Right cardiac atrium (tissue), 5 donors: ENCODE results near the gene SCGB1D2. TPM values are rescaled to one million over a fixed set of nuclear protein-coding genes. Genes with fewer than 3 reads are reported as not detected.

Experiments
- ATAC-seq, 2 donors: fragments of 200-7000 bp; cut with Tn5 transposase; one replicate each; pipeline versions ENCODE4 v1.8.0 to v1.9.1; 2020; ENCODE audit warnings: moderate library complexity in 2 of 2, mild to moderate bottlenecking in 1 of 2
- DNase-seq, 3 donors: peaks; one replicate each; pipeline ENCODE4 v3.0.0-alpha.2; 2020
- H3K27ac ChIP-seq: one replicate; pipeline ENCODE4 v1.5.1; 2013; ENCODE audit warnings: mild to moderate bottlenecking, low read length, control low read depth, moderate library complexity
- H3K27me3 ChIP-seq: one replicate; pipeline ENCODE4 v1.6.1; 2013; ENCODE audit not compliant: control insufficient read depth, insufficient read depth
- H3K4me1 ChIP-seq: one replicate; pipeline ENCODE4 v1.6.1; 2013; ENCODE audit warnings: low read length; ENCODE audit not compliant: control insufficient read depth, insufficient read depth
- H3K4me3 ChIP-seq: one replicate; pipeline ENCODE4 v1.5.1; 2013; ENCODE audit warnings: low read length, control low read depth
- H3K9me3 ChIP-seq: one replicate; pipeline ENCODE4 v1.6.1; 2013; ENCODE audit warnings: low read length; ENCODE audit not compliant: control insufficient read depth
- WGBS: extraction: QIAGEN DNeasy Blood & Tissue Kit; methylation state at CpG from one replicate; pipeline ENCODE4 v1.1.7; 2013; 5-methylcytosine and 5-hydroxymethylcytosine counted together
- intact Hi-C, 4 donors: fragments of 100-400 bp; cut with DNase I; formaldehyde crosslinking; loops; one replicate each; pipeline versions ENCODE4 v1.11.0 to v1.14.0; 2022 to 2023
- polyA plus RNA-seq: library from polyadenylated mRNA; stranded (reverse); fragments of 200-250 nt; gene quantifications from one replicate; pipeline ENCODE4 v1.2.3, GENCODE V29; 2013
- total RNA-seq, 4 donors: library from RNA; stranded (reverse); fragmentation: NEBNext Ultra II Directional; extraction: Animal tissue kit (Norgen Biotek cat#: 25700); gene quantifications; one replicate each; pipeline ENCODE4 v1.2.1, GENCODE V29; 2021
- donor health status: healthy with polysubstance abuse.
- donor health status: DM: no; HTN: yes; CAD: no.
- donor health status: DM: no; HTN: no; CAD: no.
- donor health status: DM: no; HTN: yes; CAD: no; lungs with severe emphysema.
- donor health status: DM: yes; HTN: yes; CAD: no.

Gene SCGB1D2
- total and polyA plus RNA-seq, 5 donors: 0.94 to 1.2 TPM; not detected in 3

DNA sequence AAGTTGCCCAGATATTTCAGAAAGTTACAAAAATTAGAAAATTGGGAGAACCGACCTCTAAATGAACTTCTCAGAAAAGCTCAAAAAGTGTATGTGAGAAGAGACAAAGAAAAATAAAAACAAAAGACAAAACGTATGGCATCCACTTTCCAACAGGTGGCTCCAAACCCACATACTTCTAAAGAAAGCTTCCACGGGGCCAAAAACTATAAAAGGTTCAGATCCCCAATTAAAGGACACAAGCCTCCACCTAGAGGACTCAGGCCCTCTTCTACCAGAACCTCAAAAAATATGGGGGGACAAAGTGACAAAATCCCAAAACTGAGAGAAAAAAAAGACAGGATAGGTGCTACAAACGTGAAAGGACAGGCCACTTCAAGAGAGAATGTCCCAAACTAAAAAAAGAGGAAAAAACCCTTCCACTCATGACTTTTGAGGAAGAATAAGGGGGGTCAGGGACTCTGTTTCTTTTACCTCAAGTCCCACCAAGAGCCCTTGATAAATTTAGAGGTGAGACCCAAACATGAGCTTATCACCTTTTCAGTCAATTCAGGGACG is 24.8 kb upstream of the SCGB1D2 start:
- Histone ChIP-seq H3K4me3 (no peak overlapping the region), H3K27me3 (no peaks in the 10 kb centered on the region), H3K27ac (no peak overlapping the region), H3K9me3 (peaks cover 2% of the 10 kb centered on the region), H3K4me1 (no peaks in the 10 kb centered on the region)
- DNase-seq (no peak), ATAC-seq (no peak)
- WGBS: 44% methylated on average over 5 of the region's 5 CpGs
- intact Hi-C loops: no loop called here

DNA sequence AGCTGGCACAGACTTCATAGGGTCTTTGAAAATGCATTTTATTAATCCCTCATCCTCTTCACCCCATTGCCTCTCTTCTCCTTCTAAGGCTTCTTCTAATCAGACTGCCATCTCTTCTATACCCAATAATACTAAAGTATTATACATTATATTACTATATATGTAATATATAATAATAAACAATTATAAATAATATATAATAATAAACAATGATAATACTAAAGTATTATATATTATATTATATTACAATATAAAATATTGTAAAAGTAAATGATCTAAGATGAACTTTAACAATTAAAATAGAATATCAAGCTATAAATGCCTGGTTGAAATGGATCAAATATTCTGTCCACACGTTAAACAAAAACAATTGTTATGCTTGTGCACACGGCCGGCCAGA is 20.5 kb upstream of the SCGB1D2 start:
- no peak for DNase-seq
- Histone ChIP-seq H3K9me3 (peaks cover 2% of the 10 kb centered on the region), H3K27ac (no peak overlapping the region), H3K27me3 (no peaks in the 10 kb centered on the region), H3K4me3 (no peak overlapping the region), H3K4me1 (no peaks in the 10 kb centered on the region)
- no peak for ATAC-seq
- intact Hi-C loops: no loop called here
- 93% methylated on average over 3 of the region's 3 CpGs for WGBS

- H3K27me3 ChIP-seq: no peaks in the 10 kb centered on the region
- no peak overlapping the region for H3K4me3 ChIP-seq
- H3K27ac ChIP-seq: no peak overlapping the region
- H3K9me3 ChIP-seq: peaks cover 2% of the 10 kb centered on the region
- intact Hi-C loops: no loop called here
- no peak for DNase-seq
- ATAC-seq: no peak
- H3K4me1 ChIP-seq: no peaks in the 10 kb centered on the region
Observed at GRCh38 chr11:62223095-62223494, 18.9 kb upstream of the SCGB1D2 start.

DNA sequence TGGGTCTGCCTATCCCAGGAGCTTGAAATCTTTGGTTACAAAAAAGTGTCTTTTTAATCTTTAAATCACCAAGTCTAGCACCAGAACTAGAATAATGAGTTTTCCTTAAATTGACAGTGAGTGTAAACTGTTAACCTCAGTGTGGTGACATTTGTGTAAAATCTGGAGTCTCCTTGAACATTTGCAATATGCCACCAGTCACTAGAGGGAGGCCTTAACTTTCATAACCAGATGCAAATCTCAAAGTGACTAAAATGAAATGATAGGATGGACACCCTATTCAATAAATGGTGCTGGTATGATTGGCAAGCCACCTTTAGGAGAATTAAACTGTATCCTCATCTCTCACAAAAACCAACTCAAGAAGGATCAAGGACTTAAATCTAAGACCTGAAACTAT is 8.3 kb upstream of the SCGB1D2 start:
- Histone ChIP-seq H3K27me3 (no peaks in the 10 kb centered on the region), H3K9me3 (no peaks in the 10 kb centered on the region), H3K4me3 (no peak overlapping the region), H3K27ac (no peak overlapping the region), H3K4me1 (no peaks in the 10 kb centered on the region)
- DNase-seq (no peak), ATAC-seq (no peak)
- intact Hi-C loops: no loop called here

- DNase-seq (no peak), ATAC-seq (no peak)
- no peak overlapping the region for H3K27ac ChIP-seq
- no peaks in the 10 kb centered on the region for H3K4me1 ChIP-seq
- intact Hi-C loops: no loop called here
- no peaks in the 10 kb centered on the region for H3K9me3 ChIP-seq
- no peaks in the 10 kb centered on the region for H3K27me3 ChIP-seq
- no peak overlapping the region for H3K4me3 ChIP-seq
- WGBS: 70% methylated on average over 2 of the region's 2 CpGs
Observed at GRCh38 chr11:62236187-62236586, 5.9 kb upstream of the SCGB1D2 start.

DNA sequence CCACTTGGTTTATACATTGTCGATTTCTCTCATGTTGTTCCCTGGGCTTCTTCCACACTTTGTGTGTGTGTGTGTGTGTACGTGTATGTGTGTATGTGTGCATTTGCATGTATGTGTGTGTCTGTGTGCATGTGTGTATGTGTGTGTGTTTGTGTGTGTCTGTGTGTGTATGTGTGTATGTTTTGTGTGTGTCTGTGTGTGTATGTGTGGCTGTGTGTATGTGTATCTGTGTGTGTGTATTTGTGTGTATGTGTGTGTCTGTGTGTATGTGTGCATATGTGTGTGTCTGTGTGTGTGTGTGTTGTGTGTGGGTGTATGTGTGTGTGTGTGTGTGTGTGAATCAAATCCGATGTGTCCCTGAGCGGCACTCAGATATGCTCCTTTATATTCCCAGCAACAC is 4.5 kb upstream of the SCGB1D2 start:
- Histone ChIP-seq H3K27me3 (no peaks in the 10 kb centered on the region), H3K4me1 (no peaks in the 10 kb centered on the region), H3K27ac (no peak overlapping the region), H3K4me3 (no peak overlapping the region), H3K9me3 (no peaks in the 10 kb centered on the region)
- ATAC-seq (no peak), DNase-seq (no peak)
- WGBS: 69% methylated on average over 4 of the region's 4 CpGs
- intact Hi-C loops: no loop called here

GRCh38 chr11:62238151-62238550 is 3.9 kb upstream of the SCGB1D2 start:
- H3K4me1 ChIP-seq: no peaks in the 10 kb centered on the region
- no peak for DNase-seq
- no peaks in the 10 kb centered on the region for H3K9me3 ChIP-seq
- ATAC-seq: no peak
- intact Hi-C loops: no loop called here
- no peak overlapping the region for H3K27ac ChIP-seq
- no peaks in the 10 kb centered on the region for H3K27me3 ChIP-seq
- no peak overlapping the region for H3K4me3 ChIP-seq
- WGBS: 78% methylated on average over 4 of the region's 4 CpGs

DNA sequence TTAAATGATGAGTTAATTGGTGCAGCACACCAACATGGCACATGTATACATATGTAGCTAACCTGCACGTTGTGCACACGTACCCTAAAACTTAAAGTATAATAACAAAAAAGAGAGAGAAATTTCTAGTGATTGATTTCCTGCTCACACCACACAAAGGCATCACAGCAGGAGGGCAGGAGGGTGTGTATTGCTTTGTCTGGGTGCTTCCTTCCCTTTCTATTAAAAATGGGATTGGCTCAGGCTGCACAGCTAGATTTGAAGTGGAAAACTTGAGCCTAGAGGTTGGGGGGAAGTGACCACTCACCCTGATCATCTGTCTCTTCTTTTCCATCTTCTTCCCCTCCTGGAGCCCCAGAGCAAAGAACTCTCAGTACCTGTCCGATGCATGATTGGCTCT is 944 bp upstream of the SCGB1D2 start:
- Histone ChIP-seq H3K27ac (no peak overlapping the region), H3K9me3 (no peaks in the 10 kb centered on the region), H3K4me1 (no peaks in the 10 kb centered on the region), H3K27me3 (no peaks in the 10 kb centered on the region), H3K4me3 (no peak overlapping the region)
- intact Hi-C loops: no loop called here
- DNase-seq: no peak
- ATAC-seq: no peak
- WGBS: 79% methylated on average over 3 of the region's 3 CpGs

DNA sequence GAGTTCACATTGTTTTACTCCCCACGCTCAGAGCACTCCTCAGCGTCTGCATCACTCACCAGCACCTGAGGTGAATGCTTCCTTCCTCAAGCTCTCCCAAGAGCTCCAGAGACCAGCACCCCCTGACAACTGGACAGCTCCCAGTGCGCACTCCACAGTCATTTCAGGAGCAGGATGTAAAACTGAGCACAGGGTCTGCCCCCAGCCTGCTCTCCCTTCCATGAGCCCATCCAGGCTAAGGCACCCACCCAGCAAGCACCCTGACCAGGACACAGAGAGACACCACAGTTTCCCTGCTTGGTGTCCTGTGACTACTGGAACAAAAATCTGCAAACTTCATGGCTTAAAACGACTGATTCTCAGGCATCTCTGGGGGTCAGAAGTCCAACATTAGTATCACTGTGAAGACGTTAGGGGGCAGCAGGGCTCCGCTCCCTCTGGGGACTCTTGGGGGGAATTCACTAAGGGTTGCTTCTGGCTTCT is 3.3 kb downstream of the SCGB1D2 start:
- Histone ChIP-seq H3K27me3 (no peaks in the 10 kb centered on the region), H3K9me3 (peaks cover under 1% of the 10 kb centered on the region), H3K4me3 (no peak overlapping the region), H3K4me1 (no peaks in the 10 kb centered on the region), H3K27ac (no peak overlapping the region)
- 21% methylated on average over 6 of the region's 6 CpGs for WGBS
- peak; percentile 29 to 32 for ATAC-seq
- no peak for DNase-seq
- intact Hi-C loops: no loop called here

- Histone ChIP-seq H3K4me3 (no peak overlapping the region), H3K27ac (no peak overlapping the region), H3K4me1 (no peaks in the 10 kb centered on the region), H3K27me3 (no peaks in the 10 kb centered on the region), H3K9me3 (peaks cover 12% of the 10 kb centered on the region)
- ATAC-seq (no peak), DNase-seq (no peak)
- intact Hi-C loops: no loop called here
- 52% methylated on average over 4 of the region's 4 CpGs for WGBS
Observed at GRCh38 chr11:62251698-62252097, 9.7 kb downstream of the SCGB1D2 start.

DNA sequence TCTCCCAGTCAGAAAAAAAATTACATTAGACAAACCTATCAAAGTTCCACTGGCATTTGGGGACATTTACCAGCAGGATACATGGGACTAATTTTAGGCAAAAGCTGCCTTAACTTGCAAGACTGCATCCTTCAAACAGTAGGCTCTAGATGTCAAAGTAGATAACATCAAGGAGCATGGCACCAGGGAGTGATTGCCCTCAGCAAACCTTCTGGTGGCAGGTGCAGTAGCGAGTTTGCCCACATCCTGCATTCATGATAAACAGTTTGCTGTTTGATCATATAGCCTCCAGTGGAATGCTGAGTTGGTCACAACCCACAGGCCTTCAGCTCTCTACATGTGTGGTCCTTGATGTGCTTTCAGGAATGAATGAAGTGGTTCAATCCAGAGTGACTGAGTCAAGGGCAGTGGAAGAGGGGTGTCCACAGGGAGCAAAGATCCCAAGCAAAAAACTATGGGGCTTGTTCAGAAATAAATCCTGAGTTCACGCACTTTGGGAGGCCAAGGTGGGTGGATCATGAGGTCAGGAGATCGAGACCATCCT is 12.0 kb downstream of the SCGB1D2 start:
- ATAC-seq (no peak), DNase-seq (no peak)
- Histone ChIP-seq H3K27ac (no peak overlapping the region), H3K9me3 (peaks cover 12% of the 10 kb centered on the region), H3K4me3 (no peak overlapping the region), H3K4me1 (no peaks in the 10 kb centered on the region), H3K27me3 (no peaks in the 10 kb centered on the region)
- WGBS: 75% methylated on average over 3 of the region's 3 CpGs
- intact Hi-C loops: no loop called here

- 84% methylated on average over 2 of the region's 2 CpGs for WGBS
Observed at GRCh38 chr11:62256281-62256680, 14.2 kb downstream of the SCGB1D2 start.

More at GRCh38 chr11:62256281-62256680, 14.2 kb downstream of the SCGB1D2 start:
- ATAC-seq (no peak), DNase-seq (no peak)
- Histone ChIP-seq H3K4me1 (no peaks in the 10 kb centered on the region), H3K27me3 (no peaks in the 10 kb centered on the region), H3K27ac (no peak overlapping the region), H3K4me3 (no peak overlapping the region), H3K9me3 (peaks cover 10% of the 10 kb centered on the region)
- intact Hi-C loops: no loop called here
